GM18873 (cell line): ENCODE results near the gene ANAPC7.
"Not testable (repeated sequence)": the region's sequence is repeated elsewhere in the genome, so short reads cannot be mapped to it uniquely, and the experiment has no call there.

Experiments
- ATAC-seq: cut with Tn5 transposase; IDR thresholded peaks from one replicate; pipeline ENCODE4 v1.9.1; 2021; ENCODE audit warnings: mild to moderate bottlenecking, moderate library complexity, moderate number of reproducible peaks; ENCODE audit not compliant: unreplicated experiment, low FRiP score

ANAPC7 gene

GRCh38 chr12:110403146-110403975 is at the start of gene ANAPC7:
TSS of gene ANAPC7 (minus strand) at chr12:110403708. CDS start at chr12:110403627, 81 bp downstream.
- peak; percentile 64 for ATAC-seq

- ATAC-seq = no peak
Measured at GRCh38 chr12:110451263-110451662, 47.8 kb upstream of the ANAPC7 start.

- ATAC-seq = peak; percentile 82
Measured at GRCh38 chr12:110449799-110450497, 46.4 kb upstream of the ANAPC7 start, which contains the start of gene ARPC3. TSS of gene ARPC3 (minus strand) at chr12:110450337. CDS start at chr12:110450260, 77 bp downstream.

GRCh38 chr12:110444455-110444854 is 40.9 kb upstream of the ANAPC7 start:
- ATAC-seq = no peak

- no peak for ATAC-seq
Measured at GRCh38 chr12:110436231-110436630, 32.7 kb upstream of the ANAPC7 start.

GRCh38 chr12:110431957-110432587 is 28.6 kb upstream of the ANAPC7 start:
- peak; percentile 12 for ATAC-seq

GRCh38 chr12:110429676-110430075 is 26.2 kb upstream of the ANAPC7 start:
- ATAC-seq = not testable (repeated sequence)

- no peak for ATAC-seq
Measured at GRCh38 chr12:110426406-110426805, 22.9 kb upstream of the ANAPC7 start.

GRCh38 chr12:110424237-110424636 is 20.7 kb upstream of the ANAPC7 start:
- no peak for ATAC-seq

- ATAC-seq = no peak
Measured at GRCh38 chr12:110421701-110422100, 18.2 kb upstream of the ANAPC7 start.

GRCh38 chr12:110421159-110421661 is 17.7 kb upstream of the ANAPC7 start:
- ATAC-seq = no peak

GRCh38 chr12:110420644-110421043 is 17.1 kb upstream of the ANAPC7 start:
- ATAC-seq = not testable (repeated sequence)

- not testable (repeated sequence) for ATAC-seq
Measured at GRCh38 chr12:110417113-110417512, 13.6 kb upstream of the ANAPC7 start.

GRCh38 chr12:110410086-110410485 is 6.6 kb upstream of the ANAPC7 start:
- ATAC-seq = not testable (repeated sequence)

- not testable (repeated sequence) for ATAC-seq
Measured at GRCh38 chr12:110405126-110405662, 1.7 kb upstream of the ANAPC7 start.

GRCh38 chr12:110403976-110404682 is 621 bp upstream of the ANAPC7 start:
- ATAC-seq = peak; percentile 22

- ATAC-seq = no peak
Measured at GRCh38 chr12:110382683-110383082, 20.8 kb downstream of the ANAPC7 start.

- ATAC-seq = no peak
Measured at GRCh38 chr12:110379631-110380030, 23.9 kb downstream of the ANAPC7 start.

GRCh38 chr12:110379197-110379596 is 24.3 kb downstream of the ANAPC7 start:
- ATAC-seq = no peak
